ENCODE data around the gene MEI4.
"Not testable (repeated sequence)": the region's sequence is repeated elsewhere in the genome, so short reads cannot be mapped to it uniquely, and the experiment has no call there.

DNA sequence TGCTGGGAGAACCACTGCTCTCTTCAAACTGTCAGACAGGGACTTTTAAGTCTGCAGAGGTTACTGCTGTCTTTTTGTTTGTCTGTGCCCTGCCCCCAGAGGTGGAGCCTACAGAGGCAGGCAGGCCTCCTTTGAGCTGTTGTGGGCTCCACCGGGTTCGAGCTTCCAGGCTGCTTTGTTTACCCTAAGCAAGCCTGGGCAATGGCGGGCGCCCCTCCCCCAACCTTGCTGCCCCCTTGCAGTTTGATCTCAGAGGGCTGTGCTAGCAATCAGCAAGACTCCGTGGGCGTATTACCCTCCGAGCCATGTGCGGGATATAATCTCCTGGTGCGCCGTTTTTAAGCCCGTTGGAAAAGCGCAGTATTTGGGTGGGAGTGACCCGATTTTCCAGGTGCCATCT is 83.2 kb downstream of the MEI4 start:
- not testable (repeated sequence) for TF ChIP-seq CTCF (IDR thresholded peaks at IDR 0.05; ENCODE audit: low read length); EZH2 (IDR thresholded peaks at IDR 0.05; ENCODE audit: borderline replicate concordance, low read length)

Measured in OCI-LY1 (cell line).